GM12878 (cell line): ENCODE measurements around the gene ATG4B. TPM values are rescaled to one million over a fixed set of nuclear protein-coding genes. Genes with fewer than 3 reads are reported as not detected.

Experiments
- ATF7 ChIP-seq: fragments of 450-650 bp; IDR thresholded peaks from 2 replicates; pipeline ENCODE4 v1.6.1; 2016; ENCODE audit warnings: low read depth, mild to moderate bottlenecking
- BACH1 ChIP-seq: fragments of 450-650 bp; IDR thresholded peaks from 2 replicates; pipeline ENCODE4 v1.6.1; 2017; ENCODE audit warnings: mild to moderate bottlenecking, borderline replicate concordance
- BRCA1 ChIP-seq: IDR thresholded peaks from 2 replicates; pipeline ENCODE4 v1.6.1; 2011; ENCODE audit warnings: low read depth, low read length, improper control_type of control experiment
- CBX3 ChIP-seq: fragments of 200-600 bp; sonication (generic); IDR thresholded peaks from 2 replicates; pipeline ENCODE4 v1.6.1; 2016; ENCODE audit warnings: low read depth, borderline replicate concordance
- CREB1 ChIP-seq: IDR thresholded peaks from 2 replicates; pipeline ENCODE4 v1.6.1; 2012; ENCODE audit warnings: low read depth, mild to moderate bottlenecking, inconsistent platforms
- CTCF ChIP-seq, 3 experiments: IDR thresholded peaks in 2 of 3; conservative IDR thresholded peaks in 1 of 3; 2 replicates each; pipeline ENCODE4 v1.5.1; 2011; ENCODE audit warnings: low read depth in 3 of 3, low read length in 3 of 3, mild to moderate bottlenecking in 3 of 3, control low read depth in 2 of 3, moderate library complexity in 2 of 3, inconsistent platforms in 1 of 3, mixed read lengths in 1 of 3; ENCODE audit not compliant: control insufficient read depth in 2 of 3, insufficient read depth in 1 of 3; ENCODE audit errors: extremely low read depth in 1 of 3
- ELK1 ChIP-seq: IDR thresholded peaks from 2 replicates; pipeline ENCODE4 v1.6.1; 2012; ENCODE audit warnings: low read depth, low read length, improper control_type of control experiment
- KDM1A ChIP-seq: fragments of 200-600 bp; sonication (generic); IDR thresholded peaks from 2 replicates; pipeline ENCODE4 v1.6.1; 2016; ENCODE audit warnings: borderline replicate concordance
- MXI1 ChIP-seq: fragments of 150-350 bp; IDR thresholded peaks from 2 replicates; pipeline ENCODE4 v1.6.1; 2011; ENCODE audit warnings: low read depth, mild to moderate bottlenecking, inconsistent platforms, low read length, improper control_type of control experiment
- MYC ChIP-seq: IDR thresholded peaks from 2 replicates; pipeline ENCODE4 v1.6.1; 2011; ENCODE audit warnings: mild to moderate bottlenecking, low read length, moderate library complexity, inconsistent platforms; ENCODE audit not compliant: insufficient read depth, insufficient replicate concordance, insufficient read length, severe bottlenecking
- NFYB ChIP-seq: IDR thresholded peaks from 2 replicates; pipeline ENCODE4 v1.6.1; 2011; ENCODE audit warnings: low read depth, mild to moderate bottlenecking, low read length, improper control_type of control experiment, moderate library complexity; ENCODE audit not compliant: insufficient read depth
- POLR2A ChIP-seq: IDR thresholded peaks from 2 replicates; pipeline ENCODE4 v1.6.1; 2011; ENCODE audit warnings: low read depth, mild to moderate bottlenecking, low read length
- POLR2AphosphoS5 ChIP-seq: IDR thresholded peaks from 2 replicates; pipeline ENCODE4 v1.6.1; 2011; ENCODE audit warnings: mild to moderate bottlenecking, low read length, inconsistent platforms
- POU2F2 ChIP-seq: IDR thresholded peaks from 3 replicates; pipeline ENCODE4 v1.6.1; 2011; ENCODE audit warnings: low read depth, mild to moderate bottlenecking, low read length, borderline replicate concordance
- RAD51 ChIP-seq: fragments of 450-650 bp; IDR thresholded peaks from 2 replicates; pipeline ENCODE4 v1.6.1; 2016; ENCODE audit warnings: moderate library complexity, mild to moderate bottlenecking, inconsistent platforms
- SKIL ChIP-seq: fragments of 450-650 bp; IDR thresholded peaks from 2 replicates; pipeline ENCODE4 v1.6.1; 2017; ENCODE audit warnings: mild to moderate bottlenecking, low read depth, inconsistent platforms; ENCODE audit not compliant: poor library complexity, severe bottlenecking
- SRF ChIP-seq, 2 experiments: IDR thresholded peaks; 2 replicates each; pipeline ENCODE4 v1.6.1; 2011; ENCODE audit warnings: low read depth in 2 of 2, low read length in 2 of 2, mild to moderate bottlenecking in 1 of 2, moderate library complexity in 1 of 2
- YBX1 ChIP-seq: fragments of 450-650 bp; IDR thresholded peaks from 2 replicates; pipeline ENCODE4 v1.6.1; 2016; ENCODE audit warnings: antibody characterized with exemption
- ZZZ3 ChIP-seq: IDR thresholded peaks from 2 replicates; pipeline ENCODE4 v1.6.1; 2011; ENCODE audit warnings: low read depth; ENCODE audit not compliant: control insufficient read depth, insufficient read length
- polyA plus RNA-seq, 11 experiments: library from polyadenylated mRNA; depleted of rRNA in 4 of 11; unstranded in 6 of 11; stranded (reverse) in 5 of 11; fragments of >200 nt; fragmentation: Nextera tagmentation in 4 of 11; fragmentation: Illumina TruSeq in 1 of 11; extraction: Ambion mirVana in 4 of 11; extraction: Trizol in 1 of 11; gene quantifications; 1 replicate in 1 of 11; 2 replicates in 10 of 11; pipeline versions ENCODE4 v1.2.1 to v1.2.3, GENCODE V29; 2011 to 2016; ENCODE audit warnings: inconsistent platforms in 2 of 11, missing spikeins in 2 of 11, low read depth in 1 of 11
- total RNA-seq, 4 experiments: library from RNA; depleted of rRNA in 3 of 4; stranded (reverse); fragments of >200 nt in 3 of 4; fragmentation: Illumina TruSeq in 1 of 4; extraction: Trizol in 1 of 4; gene quantifications; 2 replicates each; pipeline versions ENCODE4 v1.2.1 to v1.2.3, GENCODE V29; 2013 to 2021
- TF ChIP-seq, protein P1 (sequence below): fragments of 450-650 bp; IDR thresholded peaks from 2 replicates; pipeline ENCODE4 v1.6.1; 2017; ENCODE audit warnings: mild to moderate bottlenecking, moderate library complexity

The ATG4B gene
- total and polyA plus RNA-seq, 10 of the 15 experiments (the other 5 are each of a cell fraction or from before 2014, with no cell fraction given): 5.8 to 84.1 (median 64.9) TPM

- TF ChIP-seq SRF (IDR thresholded peaks at IDR 0.05; ENCODE audit: low read depth in 2 of 2, low read length in 2 of 2) (0 out of 4 replicates have a peak, but pooled peaks of 1 of the 2 experiments have one; percentile 41), POU2F2 (peak; percentile 75; the same call in 2 of the 3 replicates), POLR2A (peak; percentile 89), MYC (peak; percentile 95), POLR2AphosphoS5 (peak; percentile 76; the same call in 1 of the 2 replicates), YBX1 (no peak), BRCA1 (no peak), CBX3 (no peak), CREB1 (peak; percentile 17; the same call in 1 of the 2 replicates), ZZZ3 (no peak), BACH1 (peak; percentile 65; the same call in 1 of the 2 replicates), MXI1 (peak; percentile 90), ATF7 (no peak), SKIL (no peak), CTCF (IDR thresholded peaks at IDR 0.05 in 2 of 3, conservative IDR thresholded peaks at IDR 0.05 in 1 of 3; ENCODE audit: control insufficient read depth in 2 of 3, extremely low read depth in 1 of 3, insufficient read depth in 1 of 3, low read depth in 3 of 3, low read length in 3 of 3) (no peak; a peak in 1 of 6 replicates), RAD51 (no peak), NFYB (no peak), KDM1A (no peak), ELK1 (0 out of 2 replicates have a peak, but pooled peaks have one; percentile 34)
- TF ChIP-seq, protein P1, sequence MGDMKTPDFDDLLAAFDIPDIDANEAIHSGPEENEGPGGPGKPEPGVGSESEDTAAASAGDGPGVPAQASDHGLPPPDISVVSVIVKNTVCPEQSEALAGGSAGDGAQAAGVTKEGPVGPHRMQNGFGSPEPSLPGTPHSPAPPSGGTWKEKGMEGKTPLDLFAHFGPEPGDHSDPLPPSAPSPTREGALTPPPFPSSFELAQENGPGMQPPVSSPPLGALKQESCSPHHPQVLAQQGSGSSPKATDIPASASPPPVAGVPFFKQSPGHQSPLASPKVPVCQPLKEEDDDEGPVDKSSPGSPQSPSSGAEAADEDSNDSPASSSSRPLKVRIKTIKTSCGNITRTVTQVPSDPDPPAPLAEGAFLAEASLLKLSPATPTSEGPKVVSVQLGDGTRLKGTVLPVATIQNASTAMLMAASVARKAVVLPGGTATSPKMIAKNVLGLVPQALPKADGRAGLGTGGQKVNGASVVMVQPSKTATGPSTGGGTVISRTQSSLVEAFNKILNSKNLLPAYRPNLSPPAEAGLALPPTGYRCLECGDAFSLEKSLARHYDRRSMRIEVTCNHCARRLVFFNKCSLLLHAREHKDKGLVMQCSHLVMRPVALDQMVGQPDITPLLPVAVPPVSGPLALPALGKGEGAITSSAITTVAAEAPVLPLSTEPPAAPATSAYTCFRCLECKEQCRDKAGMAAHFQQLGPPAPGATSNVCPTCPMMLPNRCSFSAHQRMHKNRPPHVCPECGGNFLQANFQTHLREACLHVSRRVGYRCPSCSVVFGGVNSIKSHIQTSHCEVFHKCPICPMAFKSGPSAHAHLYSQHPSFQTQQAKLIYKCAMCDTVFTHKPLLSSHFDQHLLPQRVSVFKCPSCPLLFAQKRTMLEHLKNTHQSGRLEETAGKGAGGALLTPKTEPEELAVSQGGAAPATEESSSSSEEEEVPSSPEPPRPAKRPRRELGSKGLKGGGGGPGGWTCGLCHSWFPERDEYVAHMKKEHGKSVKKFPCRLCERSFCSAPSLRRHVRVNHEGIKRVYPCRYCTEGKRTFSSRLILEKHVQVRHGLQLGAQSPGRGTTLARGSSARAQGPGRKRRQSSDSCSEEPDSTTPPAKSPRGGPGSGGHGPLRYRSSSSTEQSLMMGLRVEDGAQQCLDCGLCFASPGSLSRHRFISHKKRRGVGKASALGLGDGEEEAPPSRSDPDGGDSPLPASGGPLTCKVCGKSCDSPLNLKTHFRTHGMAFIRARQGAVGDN: peak; percentile 87
Measured at GRCh38 chr2:241701399-241702154, 64.1 kb downstream of the ATG4B start, which contains the start of gene ING5 (continued).
